K562 (cell line): ENCODE results near the gene USP48. TPM values are rescaled to one million over a fixed set of nuclear protein-coding genes. Genes with fewer than 3 reads are reported as not detected.
A peak's percentile ranks its signal among the peaks of the same experiment; 100 is the strongest.

Source experiments
- ARID3A ChIP-seq: IDR thresholded peaks from 2 replicates; pipeline ENCODE4 v1.6.1; 2012; ENCODE audit warnings: low read depth, low read length, improper control_type of control experiment, borderline replicate concordance
- ARID4B ChIP-seq: sonication (generic); formaldehyde crosslinking; IDR thresholded peaks from 2 replicates; pipeline ENCODE4 v1.8.0; 2022; ENCODE audit warnings: mild to moderate bottlenecking, missing genetic modification reagents
- BMI1 ChIP-seq: fragments of 150-350 bp; IDR thresholded peaks from 2 replicates; pipeline ENCODE4 v1.6.1; 2014; ENCODE audit warnings: low read length
- CTCF ChIP-seq, 3 experiments: IDR thresholded peaks in 2 of 3; conservative IDR thresholded peaks in 1 of 3; 2 replicates each; pipeline ENCODE4 v1.5.1; 2011 to 2012; ENCODE audit warnings: low read length in 3 of 3, mild to moderate bottlenecking in 3 of 3, control low read depth in 2 of 3, improper control_type of control experiment in 1 of 3, inconsistent platforms in 1 of 3, low read depth in 1 of 3, mixed read lengths in 1 of 3, moderate library complexity in 1 of 3; ENCODE audit not compliant: insufficient read depth in 2 of 3
- CXXC5 ChIP-seq: fragments of 250-450 bp; sonication (Bioruptor Pico); IDR thresholded peaks from 2 replicates; pipeline ENCODE4 v1.8.0; 2022; ENCODE audit warnings: inconsistent platforms, mild to moderate bottlenecking, moderate library complexity
- GATAD2A ChIP-seq: fragments of 450-650 bp; IDR thresholded peaks from 2 replicates; pipeline ENCODE4 v1.6.1; 2017
- GTF2E2 ChIP-seq: fragments of 200-800 bp; sonication (Bioruptor generic); IDR thresholded peaks from 2 replicates; pipeline ENCODE4 v1.6.1; 2016; ENCODE audit warnings: missing genetic modification characterization, missing compliant biosample characterization
- KLF10 ChIP-seq: fragments of 250-450 bp; sonication (Bioruptor Pico); IDR thresholded peaks from 2 replicates; pipeline ENCODE4 v1.6.1; 2021; ENCODE audit warnings: matching md5 sums
- MAX ChIP-seq: sonication (generic); formaldehyde crosslinking; IDR thresholded peaks from 2 replicates; pipeline ENCODE4 v1.9.0; 2022; ENCODE audit warnings: mild to moderate bottlenecking, missing genetic modification reagents
- MEF2A ChIP-seq: IDR thresholded peaks from 2 replicates; pipeline ENCODE4 v1.6.1; 2011; ENCODE audit warnings: low read depth, mild to moderate bottlenecking, low read length, moderate library complexity; ENCODE audit not compliant: control insufficient read depth
- PCBP2 ChIP-seq: fragments of 200-400 bp; formaldehyde crosslinking; IDR thresholded peaks from 2 replicates; pipeline ENCODE4 v1.6.1; 2018; ENCODE audit warnings: low read length, low read depth, mild to moderate bottlenecking, moderate library complexity; ENCODE audit not compliant: poor library complexity, severe bottlenecking
- TAF15 ChIP-seq: fragments of 200-400 bp; formaldehyde crosslinking; IDR thresholded peaks from 2 replicates; pipeline ENCODE4 v1.6.1; 2017; ENCODE audit warnings: mild to moderate bottlenecking, low read depth, low read length, moderate library complexity
- TEAD4 ChIP-seq, 2 experiments: sonication (generic) in 1 of 2; formaldehyde crosslinking in 1 of 2; IDR thresholded peaks; 2 replicates each; pipeline versions ENCODE4 v1.6.1 to v1.8.0; 2012 to 2022; ENCODE audit warnings: borderline replicate concordance in 1 of 2, inconsistent platforms in 1 of 2, low read length in 1 of 2, mild to moderate bottlenecking in 1 of 2, missing genetic modification reagents in 1 of 2
- TFAP4 ChIP-seq: sonication (generic); formaldehyde crosslinking; IDR thresholded peaks from 2 replicates; pipeline ENCODE4 v1.8.0; 2022; ENCODE audit warnings: missing genetic modification reagents, mild to moderate bottlenecking, moderate library complexity, borderline replicate concordance
- ZKSCAN8 ChIP-seq: fragments of 200-800 bp; sonication (Bioruptor generic); IDR thresholded peaks from 2 replicates; pipeline ENCODE4 v1.6.1; 2016; ENCODE audit warnings: missing genetic modification characterization, missing compliant biosample characterization
- ZNF586 ChIP-seq: fragments of 450-650 bp; formaldehyde crosslinking; conservative IDR thresholded peaks from 2 replicates; pipeline ENCODE4 v1.4.0; 2020; ENCODE audit warnings: mild to moderate bottlenecking, moderate library complexity
- polyA plus RNA-seq, 8 experiments: library from polyadenylated mRNA; depleted of rRNA in 4 of 8; stranded (reverse) in 5 of 8; unstranded in 3 of 8; fragments of >200 nt; fragmentation: Nextera tagmentation in 2 of 8; fragmentation: Illumina TruSeq in 1 of 8; extraction: Ambion mirVana in 2 of 8; extraction: Trizol in 1 of 8; gene quantifications; 2 replicates each; pipeline versions ENCODE4 v1.2.1 to v1.2.3, GENCODE V29; 2011 to 2014; ENCODE audit warnings: inconsistent platforms in 1 of 8, missing spikeins in 1 of 8
- total RNA-seq, 7 experiments: library from RNA; depleted of rRNA in 6 of 7; stranded (reverse); fragments of >200 nt in 6 of 7; fragmentation: Illumina TruSeq in 2 of 7; extraction: Trizol in 2 of 7; gene quantifications; 2 replicates each; pipeline versions ENCODE4 v1.2.1 to v1.2.3, GENCODE V29; 2011 to 2021; ENCODE audit warnings: low replicate concordance in 1 of 7

Gene USP48
- total and polyA plus RNA-seq, 9 of the 15 experiments (the other 6 are each of a cell fraction or from before 2014, with no cell fraction given): 23.3 to 123 (median 106) TPM

- TF ChIP-seq CTCF (IDR thresholded peaks at IDR 0.05 in 2 of 3, conservative IDR thresholded peaks at IDR 0.05 in 1 of 3; ENCODE audit: insufficient read depth in 2 of 3, low read depth in 1 of 3, low read length in 3 of 3) (0 out of 6 replicates have a peak, but pooled peaks of 1 of the 3 experiments have one; percentile 4), GTF2E2 (tag) (no peak), CXXC5 (CRISPR knock-in tag) (peak; percentile 60), ARID4B (CRISPR knock-in tag) (peak; percentile 29; the same call in 1 of the 2 replicates), TEAD4 (IDR thresholded peaks at IDR 0.05; ENCODE audit: low read length) (no peak), TEAD4 (CRISPR knock-in tag; IDR thresholded peaks at IDR 0.05; ENCODE audit: borderline replicate concordance) (no peak), PCBP2 (no peak), ZNF586 (CRISPR knock-in tag) (no peak), MAX (CRISPR knock-in tag) (0 out of 2 replicates have a peak, but pooled peaks have one; percentile 42), GATAD2A (peak; percentile 67; the same call in 1 of the 2 replicates), ARID3A (no peak), TAF15 (no peak), MEF2A (no peak), BMI1 (no peak), KLF10 (no peak), ZKSCAN8 (no peak), TFAP4 (CRISPR knock-in tag) (peak; percentile 25; the same call in 1 of the 2 replicates)
Measured at GRCh38 chr1:21639594-21640041, 143.3 kb downstream of the USP48 start (continued).
